MCF 10A (cell line): ENCODE measurements around the gene PELI1. TPM values are rescaled to one million over a fixed set of nuclear protein-coding genes. Genes with fewer than 3 reads are reported as not detected.

ENCODE experiments used
- BruUV-seq: library from RNA; stranded (reverse); fragments of 400-500 nt; replicated peaks from 2 replicates; lab custom pipeline; 2021; lab: Mats Ljungman, UMichigan
- CTCF ChIA-PET: fragments of 300-600 bp; sonication (Branson Sonifier 250); formaldehyde crosslinking; extraction: SDS; loops from one replicate; lab custom pipeline; 2021; ENCODE audit warnings: antibody characterized with exemption, inconsistent platforms; lab: Yijun Ruan, JAX
- POLR2A ChIA-PET: fragments of 300-600, 350-650 bp; sonication (Branson Sonifier 250); formaldehyde crosslinking; extraction: SDS; loops from one replicate; lab custom pipeline; 2020; ENCODE audit warnings: antibody characterized with exemption, inconsistent platforms; lab: Yijun Ruan, JAX
- DNase-seq: peaks from one replicate; pipeline ENCODE4 v3.0.0-alpha.2; 2018; ENCODE audit not compliant: unreplicated experiment
- H3K27ac Mint-ChIP-seq: one replicate; pipeline ENCODE4 v1.8.0; 2022; ENCODE audit warnings: mild to moderate bottlenecking, low read depth, mixed read lengths; ENCODE audit not compliant: unreplicated experiment
- H3K27me3 Mint-ChIP-seq: one replicate; pipeline ENCODE4 v1.8.0; 2022; ENCODE audit warnings: mixed read lengths; ENCODE audit not compliant: insufficient read depth, unreplicated experiment
- H3K36me3 Mint-ChIP-seq: one replicate; pipeline ENCODE4 v1.8.0; 2022; ENCODE audit warnings: mild to moderate bottlenecking, moderate library complexity, mixed read lengths; ENCODE audit not compliant: insufficient read depth, unreplicated experiment
- H3K4me1 Mint-ChIP-seq: one replicate; pipeline ENCODE4 v1.8.0; 2022; ENCODE audit warnings: mixed read lengths; ENCODE audit not compliant: insufficient read depth, unreplicated experiment
- H3K4me3 Mint-ChIP-seq: one replicate; pipeline ENCODE4 v1.8.0; 2022; ENCODE audit warnings: mild to moderate bottlenecking, moderate library complexity, mixed read lengths; ENCODE audit not compliant: unreplicated experiment
- H3K9me3 Mint-ChIP-seq: one replicate; pipeline ENCODE4 v1.8.0; 2022; ENCODE audit warnings: mixed read lengths; ENCODE audit not compliant: unreplicated experiment
- CTCF ChIP-seq: fragments of 200-600 bp; IDR thresholded peaks from one replicate; pipeline ENCODE4 v1.8.0; 2022; ENCODE audit warnings: antibody characterized with exemption, mild to moderate bottlenecking; ENCODE audit not compliant: unreplicated experiment
- intact Hi-C: fragments of 100-400 bp; cut with micrococcal nuclease; formaldehyde crosslinking; loops from 2 replicates; pipeline ENCODE4 v1.14.1; 2022
- total RNA-seq: library from RNA; stranded (reverse); gene quantifications from 2 replicates; pipeline ENCODE4 v1.2.3, GENCODE V29; 2022

The PELI1 gene
- total RNA-seq, 1 experiment from 2014 or later, result 16.3 TPM

- peaks cover 34% of the 10 kb centered on the region for H3K4me1 Mint-ChIP-seq
Observed at GRCh38 chr2:64139956-64140355, 4.3 kb downstream of the PELI1 start.

GRCh38 chr2:64137996-64138395, 6.2 kb downstream of the PELI1 start:
- Mint-ChIP-seq H3K27me3 (no peaks in the 10 kb centered on the region), H3K36me3 (no peaks in the 10 kb centered on the region), H3K4me3 (no peak overlapping the region), H3K9me3 (no peaks in the 10 kb centered on the region), H3K27ac (peak overlapping the region; percentile 80), H3K4me1 (peaks cover 51% of the 10 kb centered on the region)
- BruUV-seq, result no TSS peak
- intact Hi-C loops, result no loop called here
- no peak for TF ChIP-seq CTCF
- ChIA-PET POLR2A (interaction anchor here (0.5 to 1.5 kb wide), 8 partner anchors 11 to 1314 kb away, joined by 3 to 5 read pairs (median 4); no protein-coding TSS in a partner anchor), CTCF (interaction anchor here (0.6 to 1.0 kb wide), 2 partner anchors 92 to 336 kb away, joined by 3 read pairs; no protein-coding TSS in a partner anchor)
- DNase-seq, result no peak

More at GRCh38 chr2:64139956-64140355, 4.3 kb downstream of the PELI1 start:
- H3K27me3 Mint-ChIP-seq, result no peaks in the 10 kb centered on the region
- peak overlapping the region; percentile 95 for H3K27ac Mint-ChIP-seq
- no TSS peak for BruUV-seq
- ChIA-PET CTCF (interaction anchor here (1.2 kb wide), 1 partner anchor 191 kb away, joined by 3 read pairs; no protein-coding TSS in a partner anchor), POLR2A (interaction anchor here (0.7 to 1.0 kb wide), 6 partner anchors 10 to 1390 kb away, joined by 3 to 5 read pairs (median 3); no protein-coding TSS in a partner anchor)
- no peaks in the 10 kb centered on the region for H3K9me3 Mint-ChIP-seq
- peak overlapping the region; percentile 12 for H3K4me3 Mint-ChIP-seq
- TF ChIP-seq CTCF, result no peak
- H3K36me3 Mint-ChIP-seq, result no peaks in the 10 kb centered on the region
- DNase-seq, result no peak
- intact Hi-C loops, result loop anchor here (5.0 kb wide), 3 partner anchors 72 to 152 kb away; no protein-coding TSS in a partner anchor

- DNase-seq, result no peak
- peak overlapping the region; percentile 80 for H3K27ac Mint-ChIP-seq
- no TSS peak for BruUV-seq
- no peaks in the 10 kb centered on the region for H3K9me3 Mint-ChIP-seq
- no peaks in the 10 kb centered on the region for H3K36me3 Mint-ChIP-seq
- ChIA-PET CTCF (interaction anchor here (0.6 kb wide), 1 partner anchor 336 kb away, joined by 3 read pairs; no protein-coding TSS in a partner anchor), POLR2A (interaction anchor here (0.7 to 1.5 kb wide), 7 partner anchors 11 to 1314 kb away, joined by 3 to 5 read pairs (median 4); no protein-coding TSS in a partner anchor)
- no peak overlapping the region for H3K4me3 Mint-ChIP-seq
- H3K27me3 Mint-ChIP-seq, result no peaks in the 10 kb centered on the region
- no peak for TF ChIP-seq CTCF
- intact Hi-C loops, result no loop called here
- H3K4me1 Mint-ChIP-seq, result peaks cover 55% of the 10 kb centered on the region
Observed at GRCh38 chr2:64137567-64137966, 6.7 kb downstream of the PELI1 start.

GRCh38 chr2:64135421-64135820, 8.8 kb downstream of the PELI1 start:
- intact Hi-C loops, result no loop called here
- no peaks in the 10 kb centered on the region for H3K36me3 Mint-ChIP-seq
- no peak for DNase-seq
- H3K9me3 Mint-ChIP-seq, result no peaks in the 10 kb centered on the region
- H3K27ac Mint-ChIP-seq, result no peak overlapping the region
- H3K4me3 Mint-ChIP-seq, result no peak overlapping the region
- no peak for TF ChIP-seq CTCF
- no TSS peak for BruUV-seq
- H3K4me1 Mint-ChIP-seq, result peaks cover 56% of the 10 kb centered on the region
- ChIA-PET POLR2A (interaction anchor here (1.2 to 5.0 kb wide), 3 partner anchors 7 to 92 kb away, joined by 5 to 43 read pairs (median 6); no protein-coding TSS in a partner anchor), CTCF (no interaction called here)
- no peaks in the 10 kb centered on the region for H3K27me3 Mint-ChIP-seq
